ENCODE results near the gene HEG1.
"Not testable (repeated sequence)": the region's sequence is repeated elsewhere in the genome, so short reads cannot be mapped to it uniquely, and the experiment has no call there.

Gene HEG1, protein sequence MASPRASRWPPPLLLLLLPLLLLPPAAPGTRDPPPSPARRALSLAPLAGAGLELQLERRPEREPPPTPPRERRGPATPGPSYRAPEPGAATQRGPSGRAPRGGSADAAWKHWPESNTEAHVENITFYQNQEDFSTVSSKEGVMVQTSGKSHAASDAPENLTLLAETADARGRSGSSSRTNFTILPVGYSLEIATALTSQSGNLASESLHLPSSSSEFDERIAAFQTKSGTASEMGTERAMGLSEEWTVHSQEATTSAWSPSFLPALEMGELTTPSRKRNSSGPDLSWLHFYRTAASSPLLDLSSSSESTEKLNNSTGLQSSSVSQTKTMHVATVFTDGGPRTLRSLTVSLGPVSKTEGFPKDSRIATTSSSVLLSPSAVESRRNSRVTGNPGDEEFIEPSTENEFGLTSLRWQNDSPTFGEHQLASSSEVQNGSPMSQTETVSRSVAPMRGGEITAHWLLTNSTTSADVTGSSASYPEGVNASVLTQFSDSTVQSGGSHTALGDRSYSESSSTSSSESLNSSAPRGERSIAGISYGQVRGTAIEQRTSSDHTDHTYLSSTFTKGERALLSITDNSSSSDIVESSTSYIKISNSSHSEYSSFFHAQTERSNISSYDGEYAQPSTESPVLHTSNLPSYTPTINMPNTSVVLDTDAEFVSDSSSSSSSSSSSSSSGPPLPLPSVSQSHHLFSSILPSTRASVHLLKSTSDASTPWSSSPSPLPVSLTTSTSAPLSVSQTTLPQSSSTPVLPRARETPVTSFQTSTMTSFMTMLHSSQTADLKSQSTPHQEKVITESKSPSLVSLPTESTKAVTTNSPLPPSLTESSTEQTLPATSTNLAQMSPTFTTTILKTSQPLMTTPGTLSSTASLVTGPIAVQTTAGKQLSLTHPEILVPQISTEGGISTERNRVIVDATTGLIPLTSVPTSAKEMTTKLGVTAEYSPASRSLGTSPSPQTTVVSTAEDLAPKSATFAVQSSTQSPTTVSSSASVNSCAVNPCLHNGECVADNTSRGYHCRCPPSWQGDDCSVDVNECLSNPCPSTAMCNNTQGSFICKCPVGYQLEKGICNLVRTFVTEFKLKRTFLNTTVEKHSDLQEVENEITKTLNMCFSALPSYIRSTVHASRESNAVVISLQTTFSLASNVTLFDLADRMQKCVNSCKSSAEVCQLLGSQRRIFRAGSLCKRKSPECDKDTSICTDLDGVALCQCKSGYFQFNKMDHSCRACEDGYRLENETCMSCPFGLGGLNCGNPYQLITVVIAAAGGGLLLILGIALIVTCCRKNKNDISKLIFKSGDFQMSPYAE (N-terminal part only)

DNA sequence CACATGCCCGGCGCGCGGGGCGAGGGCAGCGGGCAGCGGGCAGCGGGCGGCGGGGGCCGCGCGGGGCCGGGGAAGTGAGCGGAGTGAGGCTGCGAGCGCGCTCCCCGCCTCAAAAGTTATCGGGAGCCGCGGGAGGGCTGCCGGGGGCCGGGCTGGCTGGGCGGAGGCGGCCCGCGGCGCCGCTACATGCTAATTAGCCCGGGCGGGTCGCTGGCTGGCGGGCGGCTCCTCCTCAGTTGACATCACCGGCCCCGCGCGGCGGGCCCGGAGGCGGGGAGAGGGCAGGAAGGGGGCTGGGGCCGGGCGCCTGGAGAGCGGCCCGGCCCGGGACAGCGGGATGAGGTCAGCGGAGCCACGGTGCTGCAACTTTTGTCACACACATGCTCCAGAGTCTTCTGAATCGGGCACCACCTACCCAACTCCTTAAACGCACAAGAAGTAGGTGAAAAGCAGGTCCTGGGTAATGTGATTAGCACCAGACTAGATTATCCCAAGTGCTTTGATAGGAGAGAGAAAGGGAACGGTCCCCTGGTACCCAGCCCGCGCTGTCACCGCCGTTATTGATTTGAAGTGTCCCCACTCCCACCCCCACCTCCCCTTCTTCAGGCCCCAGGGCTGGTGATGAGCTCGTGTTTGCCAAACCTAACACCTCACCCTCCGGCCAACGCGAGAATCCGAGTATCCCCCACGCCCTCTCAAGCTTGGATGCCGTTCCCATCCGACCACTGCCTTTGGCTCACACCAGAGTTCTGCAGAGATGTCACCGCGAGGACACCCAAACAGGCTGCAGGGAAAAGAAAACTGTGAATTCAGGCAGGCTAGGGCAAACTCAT, at the start of gene HEG1:
HEG1 (minus strand) TSS at position 85 of the 833 bp plus-strand sequence. CDS start 107 bp downstream, outside the sequence.
- peak; percentile 92 to 97 (median 94) for DNase-seq

DNA sequence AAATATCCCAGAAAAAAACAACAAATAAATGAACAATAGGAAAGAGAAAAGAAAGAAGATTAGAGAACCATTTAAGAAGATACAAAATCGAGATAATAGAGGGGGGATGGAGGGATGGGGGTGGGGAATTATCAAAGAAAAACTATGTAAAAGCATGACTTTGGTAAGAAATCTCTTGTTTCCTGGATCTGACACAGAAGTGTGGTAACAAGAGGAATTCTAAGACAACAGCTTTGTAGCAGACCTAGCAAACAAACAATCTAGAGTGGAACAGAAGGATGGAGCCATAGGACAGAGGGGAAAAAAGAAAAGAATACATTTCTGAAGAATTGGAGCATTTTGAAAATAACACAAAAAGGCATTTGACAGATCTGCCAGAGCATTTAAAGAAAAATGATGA, 49.3 kb upstream of the HEG1 start:
- DNase-seq = no peak

DNA sequence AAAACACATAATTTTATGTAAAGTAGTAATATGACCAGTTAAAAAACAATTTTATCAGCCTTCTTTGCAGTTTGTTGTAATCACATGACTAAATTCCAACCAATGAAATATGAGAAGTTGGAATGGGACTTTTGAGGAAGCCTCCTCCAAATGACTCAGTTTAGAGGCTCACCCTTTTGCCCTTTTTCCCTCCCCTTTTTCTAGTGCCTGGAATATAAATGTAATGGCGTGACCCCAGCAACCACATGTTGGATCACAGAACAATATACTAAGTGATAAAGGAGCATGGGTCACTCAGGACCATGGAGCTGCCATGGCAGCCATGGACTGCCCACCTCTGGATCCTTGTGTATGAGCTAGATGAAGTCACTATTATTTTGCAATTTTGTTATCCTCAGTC, 48.8 kb upstream of the HEG1 start:
- peak; percentile 35 to 67 (median 57) for DNase-seq

DNA sequence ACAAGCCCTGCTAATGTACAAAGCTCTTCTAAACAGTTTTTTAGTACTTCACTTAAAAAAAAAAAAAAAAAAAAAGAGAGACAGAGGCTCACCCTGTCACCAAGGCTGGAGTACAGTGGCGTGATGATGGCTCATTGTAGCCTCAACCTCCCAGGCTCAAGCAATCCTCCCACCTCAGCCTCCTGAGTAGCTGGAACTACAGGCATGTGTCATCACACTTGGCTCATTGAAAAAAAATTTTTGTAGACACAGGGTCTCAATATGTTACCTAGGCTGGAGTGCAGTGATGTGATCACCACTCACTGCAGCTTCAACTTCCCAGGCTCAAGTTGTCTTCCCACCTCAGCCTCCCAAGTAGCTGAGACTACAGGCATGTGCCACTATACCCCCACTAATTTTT, 47.6 kb upstream of the HEG1 start:
- no peak for DNase-seq

DNA sequence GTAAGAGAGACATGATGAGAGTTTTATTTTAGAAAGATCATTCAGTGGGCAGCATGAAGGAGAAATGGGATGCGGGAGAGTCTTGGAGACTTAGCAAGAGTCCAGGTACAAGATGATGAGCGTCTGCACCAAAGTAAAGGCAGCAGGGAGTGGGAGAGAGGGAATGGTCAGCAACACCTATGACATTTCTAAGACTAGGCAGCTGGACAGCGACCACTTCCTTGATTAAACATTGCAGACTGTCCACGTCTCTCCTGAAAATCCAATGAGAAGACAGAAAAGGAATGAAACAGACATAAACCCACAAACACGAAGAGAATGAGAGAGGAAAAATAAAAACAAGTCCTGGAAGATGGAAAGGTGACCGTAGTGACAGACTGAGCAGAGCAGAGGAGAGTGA, 46.7 kb upstream of the HEG1 start:
- DNase-seq = no peak

DNA sequence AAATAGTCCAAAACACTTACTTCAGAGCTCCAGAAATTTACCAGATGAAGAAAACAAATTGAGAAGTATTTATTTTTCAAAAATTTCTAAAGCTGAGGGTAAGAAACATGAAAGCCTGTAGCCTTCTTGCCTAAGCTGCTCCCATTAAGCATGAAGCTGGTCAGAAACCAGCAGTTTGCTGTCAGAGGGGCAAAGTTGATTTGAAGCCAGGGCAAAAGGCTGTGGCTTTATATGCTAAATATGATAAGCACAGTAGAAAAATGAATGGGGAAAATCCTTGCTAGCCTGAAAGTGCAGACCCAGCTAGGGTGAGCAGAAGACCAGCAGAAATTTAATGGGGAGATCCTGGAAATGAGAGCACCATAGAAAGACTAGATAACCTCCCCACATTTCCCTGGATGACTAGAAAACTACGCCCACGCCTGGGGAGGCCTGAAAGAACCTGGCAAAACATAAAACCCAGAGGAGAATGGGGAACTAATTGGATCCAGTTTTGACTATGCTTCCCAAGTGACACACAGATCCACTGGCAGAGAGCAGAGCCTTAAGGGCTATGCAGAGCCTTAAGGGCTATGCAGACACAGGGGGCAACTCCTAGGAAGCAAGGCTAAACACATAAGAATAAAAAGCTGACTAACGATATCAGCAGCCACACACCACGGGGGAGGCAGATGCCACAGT, 43.0 kb upstream of the HEG1 start:
- peak; percentile 52 to 63 (median 58) for DNase-seq

DNA sequence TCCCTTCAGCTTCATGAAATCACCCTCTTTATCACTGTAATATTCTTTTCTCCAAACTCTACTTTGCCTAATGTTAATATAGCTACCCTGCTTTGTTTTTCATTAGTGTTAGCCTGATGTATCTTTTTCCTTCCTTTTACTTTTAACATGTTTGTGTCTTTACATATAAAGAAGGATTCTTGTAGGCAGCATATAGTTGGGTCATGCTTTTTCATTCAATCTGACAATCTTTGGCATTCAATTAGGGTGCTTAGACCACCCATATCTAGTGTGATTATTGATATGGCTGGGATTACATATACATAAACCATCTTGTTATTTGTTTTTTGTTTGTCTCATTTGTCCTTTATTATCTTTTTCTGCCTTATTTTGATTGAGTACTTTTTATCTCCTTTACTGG, 34.9 kb upstream of the HEG1 start:
- DNase-seq = no peak

DNA sequence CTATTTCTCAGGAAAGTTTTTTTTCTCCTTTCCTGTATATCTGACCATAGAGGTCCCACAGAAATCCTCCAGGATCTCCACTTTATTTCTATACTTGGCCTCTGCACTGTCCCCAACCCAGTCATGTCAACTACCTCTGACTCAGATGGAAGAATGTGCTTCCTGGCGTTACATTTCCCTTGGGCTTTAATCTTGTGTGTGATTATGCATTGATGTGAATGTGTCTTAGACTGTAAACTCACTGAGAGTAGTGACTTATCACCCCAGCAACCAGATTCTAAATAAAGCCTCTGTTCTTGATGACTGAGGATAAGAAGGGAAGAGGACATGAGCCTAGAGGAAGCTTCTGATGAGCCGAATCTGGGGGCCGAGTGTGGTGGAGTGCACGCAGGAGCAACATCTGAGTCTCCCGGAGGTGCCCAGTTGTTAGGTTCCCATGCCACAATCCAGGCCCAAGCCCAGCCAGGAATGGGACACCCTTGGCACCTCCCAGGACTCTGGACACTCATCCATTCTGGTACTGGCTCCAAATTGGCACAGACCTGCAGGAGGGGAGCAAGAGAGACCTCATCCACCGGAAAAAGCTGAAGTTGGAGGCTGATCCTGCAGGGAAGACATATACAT, 32.1 kb upstream of the HEG1 start:
- no peak for DNase-seq

DNA sequence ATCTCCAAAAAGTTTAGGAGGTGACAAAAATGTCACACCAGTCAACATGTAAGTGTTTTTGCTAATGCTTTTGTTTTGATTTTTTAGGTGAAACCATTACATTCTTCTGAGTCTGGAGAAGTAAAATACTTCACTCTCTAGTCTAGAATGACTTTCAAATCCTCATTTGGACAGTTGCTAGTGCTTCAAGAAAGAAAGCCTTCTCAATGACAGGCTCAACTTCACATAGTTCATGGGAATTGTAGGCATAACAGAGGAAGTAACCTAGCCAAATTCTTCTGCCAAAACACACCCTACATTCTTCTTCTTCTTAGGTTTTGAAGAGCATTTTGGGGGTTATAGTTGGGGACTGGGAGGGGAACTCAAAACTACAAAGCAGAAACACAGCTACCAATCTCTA, 29.4 kb upstream of the HEG1 start:
- peak in 1 of 3 donors; percentile 14 for DNase-seq

DNA sequence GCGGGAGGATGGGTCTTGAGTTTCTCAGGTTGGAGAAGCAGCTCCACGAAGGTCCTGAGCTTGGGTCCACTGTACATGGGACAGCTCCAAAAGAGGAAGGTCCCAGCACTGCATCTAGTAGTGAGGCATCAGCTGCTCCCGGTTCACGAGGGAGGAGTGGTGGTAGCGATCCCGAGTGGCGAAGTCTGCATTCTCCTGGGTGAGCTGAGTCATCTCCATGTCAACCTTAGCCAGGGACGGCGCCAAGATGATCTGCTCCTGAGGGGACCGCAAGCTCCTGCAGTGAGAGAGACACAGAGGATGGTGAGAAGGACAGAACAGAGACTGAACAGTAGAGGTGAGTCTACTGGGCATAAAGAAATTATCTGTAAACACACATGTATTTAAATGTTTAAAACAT, 28.0 kb upstream of the HEG1 start:
- no peak for DNase-seq

DNA sequence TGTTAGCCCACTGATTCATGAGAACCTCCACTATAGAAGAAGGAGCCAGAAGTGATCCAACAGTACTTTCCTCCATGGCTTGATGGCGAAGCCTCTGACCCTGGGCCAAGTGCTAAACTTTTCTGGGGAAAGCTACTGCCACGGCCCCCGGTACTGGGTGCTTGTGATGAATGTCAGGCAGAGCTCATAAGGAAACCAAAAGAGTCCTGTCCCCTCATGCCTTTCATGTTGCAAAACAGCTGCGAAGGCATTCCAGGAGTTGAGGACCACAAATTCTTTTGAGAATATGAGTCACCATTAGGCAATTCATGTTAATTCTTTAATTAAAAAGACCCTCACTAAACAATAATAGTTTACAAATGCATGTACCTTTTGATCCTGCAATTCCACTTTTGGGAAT, 26.5 kb upstream of the HEG1 start:
- DNase-seq = not testable (repeated sequence)

DNA sequence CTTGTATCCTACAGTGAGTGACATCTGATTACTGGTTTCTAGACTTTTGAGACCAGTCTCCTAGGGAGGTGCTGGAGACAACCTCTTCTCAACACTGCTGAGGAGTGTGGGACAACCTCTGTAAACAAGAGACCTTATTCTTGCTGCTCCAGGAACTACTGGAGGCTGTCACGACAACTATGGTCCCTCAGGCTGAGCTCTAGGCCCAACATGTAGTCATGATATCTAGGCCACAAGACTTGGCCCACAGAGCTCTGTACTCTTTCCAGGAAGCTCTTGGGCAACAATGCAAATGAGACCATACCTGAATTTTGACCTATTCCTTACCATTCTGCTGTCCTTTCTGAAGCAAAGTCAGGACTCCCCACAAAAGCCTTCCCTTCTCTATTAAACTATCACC, 24.3 kb upstream of the HEG1 start:
- DNase-seq = no peak

DNA sequence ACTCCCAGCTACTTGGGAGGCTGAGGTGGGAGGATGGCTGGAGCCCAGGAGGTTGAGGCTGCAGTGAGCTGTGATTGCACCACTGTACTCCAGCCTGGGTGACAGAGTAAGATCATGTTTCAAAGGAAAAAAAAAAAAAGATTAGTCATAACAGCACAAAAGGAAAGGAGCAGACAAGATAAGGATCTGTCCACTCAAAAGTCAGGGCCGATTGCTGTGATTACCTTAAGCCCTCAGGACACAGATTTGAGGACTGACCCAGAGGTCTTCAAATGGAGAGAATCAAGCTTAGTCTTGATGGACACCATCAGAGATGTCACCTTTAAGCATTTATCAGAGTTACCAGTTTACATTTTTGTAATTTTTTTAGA, 23.9 kb upstream of the HEG1 start:
- no peak for DNase-seq

DNA sequence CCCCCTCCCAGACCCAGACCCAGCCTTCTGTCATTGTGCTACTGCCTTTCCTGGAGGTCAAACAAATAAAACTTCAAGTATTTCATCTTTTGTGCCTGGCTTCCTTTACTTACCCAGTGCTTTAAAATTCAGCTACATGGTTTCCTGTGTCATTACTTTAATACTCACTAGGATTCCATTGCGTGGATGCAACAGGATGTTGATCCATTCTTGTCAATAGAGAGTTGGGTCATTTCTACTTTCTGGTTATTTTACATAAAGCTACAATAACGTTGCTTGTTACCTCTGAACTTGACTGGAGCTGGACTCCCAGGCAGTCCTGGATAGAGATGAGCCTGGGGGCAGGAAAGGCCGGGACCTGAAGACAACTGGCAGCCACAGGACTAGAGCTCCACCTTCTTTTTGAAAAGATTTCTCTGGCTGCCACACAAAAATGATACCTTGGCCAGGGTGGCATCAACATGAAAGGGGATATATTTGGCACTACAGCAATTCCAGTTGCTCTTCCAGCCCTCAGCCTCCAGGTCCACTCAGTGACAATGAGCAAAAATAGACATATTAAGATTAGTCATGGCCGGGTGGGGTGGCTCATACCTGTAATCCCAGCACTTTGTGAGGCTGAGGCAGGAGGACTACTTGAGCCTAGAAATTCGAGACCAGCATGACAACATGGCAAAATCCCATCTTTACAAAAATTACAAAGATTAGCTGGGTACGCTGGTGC, 23.3 kb upstream of the HEG1 start:
- DNase-seq = no peak

DNA sequence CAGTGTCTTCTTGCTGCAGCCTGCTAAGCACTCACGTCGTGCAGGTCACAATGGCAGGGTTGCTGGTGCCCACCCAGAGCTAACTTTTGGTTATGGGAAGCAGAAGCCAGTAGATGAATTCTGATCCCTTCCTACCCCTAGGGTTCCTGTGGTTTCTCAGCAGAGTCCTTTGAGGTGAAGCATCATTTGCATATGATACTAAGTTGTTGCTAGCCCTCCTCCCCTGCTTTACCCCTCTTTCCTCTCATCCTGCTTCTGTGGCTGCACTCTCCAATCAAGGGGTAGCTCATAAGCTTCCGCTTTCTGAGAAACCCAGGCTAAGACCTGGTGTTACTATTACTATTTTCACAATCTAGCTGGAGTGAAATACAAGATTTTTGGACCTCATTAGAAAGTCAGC, 22.1 kb upstream of the HEG1 start:
- DNase-seq = no peak

DNA sequence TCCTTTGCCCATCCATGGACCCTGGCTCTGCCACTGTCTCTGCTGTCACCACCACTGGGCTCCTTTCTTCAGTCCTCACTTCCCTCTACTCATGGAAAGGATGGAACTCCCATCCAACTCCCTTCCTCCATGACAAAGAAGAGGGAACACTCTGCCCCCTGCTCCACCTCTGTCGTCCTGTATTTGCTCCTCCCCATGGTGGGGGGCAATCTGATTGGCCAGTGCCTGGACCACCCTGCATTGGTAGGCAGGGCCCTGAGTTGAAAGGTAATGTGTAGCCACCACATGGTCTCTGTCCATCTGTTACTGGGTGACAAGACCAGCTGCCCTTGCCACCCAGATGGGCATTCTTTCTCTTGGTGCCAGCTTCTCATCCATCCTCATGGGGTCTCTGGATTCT, 20.7 kb upstream of the HEG1 start:
- DNase-seq = no peak

DNA sequence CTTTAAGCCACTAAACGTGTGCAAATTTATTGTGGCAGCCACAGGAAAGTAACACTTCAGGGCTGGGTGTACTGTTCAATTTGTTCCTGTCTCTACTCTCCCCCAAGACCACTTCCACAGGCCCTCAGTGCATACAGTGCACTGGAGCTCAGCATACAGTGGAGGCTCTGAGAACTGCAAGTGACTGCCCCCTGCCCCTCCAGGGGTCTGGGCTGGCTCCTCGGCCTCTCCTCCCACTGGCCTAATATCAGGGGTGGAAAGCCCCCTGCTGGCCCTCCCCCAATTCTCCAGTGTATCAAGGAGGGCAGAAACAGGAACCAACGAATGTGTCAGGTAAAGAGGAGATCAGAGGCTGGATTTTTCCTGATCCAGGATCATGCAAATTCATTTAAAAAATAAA, 19.9 kb upstream of the HEG1 start:
- no peak for DNase-seq

DNA sequence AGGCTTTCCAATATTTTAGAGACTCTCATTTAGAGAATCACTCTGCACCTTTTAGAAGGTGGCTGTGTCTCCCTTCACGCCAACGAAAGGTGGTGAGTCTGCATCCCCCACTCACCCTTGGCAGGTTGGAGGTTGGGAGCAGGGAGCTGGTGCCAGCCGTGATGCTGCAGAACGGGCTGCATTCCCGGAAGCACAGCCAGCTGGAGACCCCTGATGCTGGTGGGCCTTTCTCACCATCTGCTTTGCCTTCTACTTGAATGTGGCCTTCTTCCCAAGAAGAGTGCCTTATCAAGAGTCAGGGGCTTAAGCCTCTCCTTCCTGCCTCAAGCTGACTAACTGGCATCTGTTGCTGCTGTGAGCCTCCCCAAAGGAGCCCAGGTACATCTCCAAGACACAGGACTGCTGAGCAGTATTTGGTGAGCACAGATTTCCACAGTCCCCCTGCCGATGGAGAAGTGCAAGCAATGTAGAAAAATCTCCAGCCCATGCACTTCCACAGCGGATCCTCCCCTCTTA, 17.7 kb upstream of the HEG1 start:
- DNase-seq = no peak

DNA sequence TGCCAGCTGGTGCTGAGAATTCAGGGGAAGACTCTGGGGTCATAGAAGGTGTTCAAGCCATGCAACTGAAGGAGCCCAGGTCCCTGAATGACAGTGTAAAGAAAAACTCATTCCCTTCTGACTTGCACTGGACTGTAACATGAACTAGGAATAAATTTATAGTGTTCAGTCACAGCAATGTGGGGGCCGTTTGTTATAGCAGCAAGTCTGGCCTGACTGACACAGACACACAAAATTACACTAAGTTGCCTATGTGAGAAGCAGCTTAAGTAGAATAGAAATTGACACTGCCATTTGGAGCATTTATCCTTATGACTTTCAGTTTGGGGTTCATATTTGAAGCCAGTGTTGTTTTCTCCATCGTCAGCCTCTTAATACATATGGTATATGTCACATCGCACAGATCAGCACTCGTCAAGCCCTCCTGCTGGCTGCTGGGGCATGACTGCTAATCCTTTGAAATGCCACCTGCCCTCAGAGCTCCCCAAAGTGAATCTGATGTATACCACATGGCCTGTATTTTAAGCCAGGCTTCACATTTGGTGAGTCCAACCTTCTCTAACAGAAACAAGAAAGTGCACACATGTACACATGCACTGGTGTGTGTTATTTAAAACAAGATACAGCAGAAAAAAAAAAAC, 17.1 kb upstream of the HEG1 start:
- DNase-seq = no peak

DNA sequence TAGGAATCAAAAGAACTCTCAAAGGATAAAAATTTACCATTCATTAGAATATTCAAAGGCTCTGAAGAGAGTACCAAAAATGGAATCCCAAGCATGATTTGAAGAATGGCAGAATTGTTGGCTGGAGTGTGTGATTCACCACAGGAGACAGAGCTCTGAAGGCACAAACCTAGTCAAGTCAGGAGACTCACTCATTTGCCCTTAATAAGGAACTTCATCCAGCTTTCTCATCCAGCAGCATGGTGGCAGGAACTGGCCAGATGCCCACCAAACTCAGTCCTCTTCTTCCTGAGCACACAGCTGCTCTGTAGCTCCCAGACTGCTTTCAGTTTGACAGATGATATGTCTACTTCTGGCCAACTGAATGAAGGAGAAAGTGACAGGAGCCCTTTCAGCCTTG, 16.5 kb upstream of the HEG1 start:
- peak in 2 of 3 donors; percentile 32 to 37 for DNase-seq

All from suppressor macrophage treated with lipopolysaccharide for 1 hour (primary cell).